OCI-M2 (cell line): ENCODE measurements around the gene FAM13A.

ENCODE experiments used
- DNase-seq: peaks from one replicate; lab custom pipeline; 2025; ENCODE audit not compliant: unreplicated experiment; lab: John Stamatoyannopoulos, UW

Gene FAM13A

DNA sequence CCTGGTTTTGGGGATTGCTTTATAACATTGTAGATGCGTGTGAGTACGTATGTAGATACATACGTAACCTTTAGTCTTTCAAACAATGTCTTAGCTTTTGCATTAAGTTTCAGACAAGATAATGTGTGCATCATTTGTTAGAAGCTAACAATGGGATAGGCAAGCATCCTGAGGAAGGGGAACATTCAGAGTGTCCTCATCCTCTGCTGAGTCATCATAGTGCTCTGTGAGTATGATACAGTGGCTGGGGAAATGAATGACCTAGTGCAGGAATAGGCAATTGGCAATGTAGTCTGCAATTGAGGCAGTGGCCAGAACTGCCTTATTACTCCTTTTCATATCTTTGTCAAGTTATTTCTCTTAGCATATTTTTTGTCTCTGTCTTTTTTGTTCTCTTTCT, 366.6 kb downstream of the FAM13A start:
- no peak for DNase-seq

DNA sequence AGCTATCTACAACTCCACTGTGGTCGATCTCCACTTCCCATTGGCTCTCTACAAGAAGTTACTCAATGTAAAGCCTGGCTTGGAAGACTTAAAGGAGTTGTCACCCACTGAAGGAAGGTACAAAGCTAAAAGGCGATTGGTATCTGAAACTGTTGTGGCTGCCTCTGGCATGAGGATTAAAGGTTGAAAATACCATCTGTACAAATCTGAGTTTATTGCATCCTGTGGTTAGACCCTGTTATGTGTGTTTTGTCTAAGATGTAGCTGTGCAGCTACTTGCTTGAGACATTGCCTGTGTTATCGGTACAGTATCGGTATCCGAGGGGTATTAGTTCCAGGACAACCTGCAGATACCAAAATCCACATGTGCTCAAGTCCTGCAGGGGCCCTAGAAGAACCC, 375.8 kb downstream of the FAM13A start:
- DNase-seq = no peak
